Stimulated activated CD8-positive, alpha-beta memory T cell treated with anti-CD3 and anti-CD28 coated beads, Interleukin-7, amount 100 ng/mL, for 48 hours (primary cell): ENCODE data around the gene LDLRAD4.

Source experiments
- DNase-seq, 2 donors: peaks; one replicate each; pipeline ENCODE4 v3.0.0-alpha.2; 2020; ENCODE audit warnings: low read depth in 1 of 2; ENCODE audit errors: extremely low read depth in 1 of 2

The LDLRAD4 gene

GRCh38 chr18:13454363-13455150, 236.0 kb downstream of the LDLRAD4 start:
- no peak for DNase-seq

- DNase-seq, result no peak
These were observed 236.9 kb downstream of the LDLRAD4 start for GRCh38 chr18:13455471-13455870.

GRCh38 chr18:13455960-13456481, 237.5 kb downstream of the LDLRAD4 start:
- DNase-seq, result peak; percentile 34

GRCh38 chr18:13456736-13457271, 238.2 kb downstream of the LDLRAD4 start:
- no peak for DNase-seq

- no peak for DNase-seq
These were observed 238.8 kb downstream of the LDLRAD4 start for GRCh38 chr18:13457327-13457726.

GRCh38 chr18:13460946-13461345, 242.4 kb downstream of the LDLRAD4 start:
- DNase-seq, result no peak

GRCh38 chr18:13461469-13461868, 242.9 kb downstream of the LDLRAD4 start:
- DNase-seq, result no peak

GRCh38 chr18:13461936-13462335, 243.4 kb downstream of the LDLRAD4 start:
- DNase-seq, result no peak

- DNase-seq, result no peak
These were observed 244.1 kb downstream of the LDLRAD4 start for GRCh38 chr18:13462686-13463085.

- DNase-seq, result no peak
These were observed 245.1 kb downstream of the LDLRAD4 start for GRCh38 chr18:13463526-13464210.

- peak; percentile 50 to 67 for DNase-seq
These were observed 246.0 kb downstream of the LDLRAD4 start for GRCh38 chr18:13464432-13465123.

- no peak for DNase-seq
These were observed 246.5 kb downstream of the LDLRAD4 start for GRCh38 chr18:13465124-13465446.

- DNase-seq, result no peak
These were observed 246.9 kb downstream of the LDLRAD4 start for GRCh38 chr18:13465476-13465875.

- DNase-seq, result no peak
These were observed 252.1 kb downstream of the LDLRAD4 start for GRCh38 chr18:13470516-13471197.

- DNase-seq, result no peak
These were observed 252.8 kb downstream of the LDLRAD4 start for GRCh38 chr18:13471198-13471845.

- no peak for DNase-seq
These were observed 253.5 kb downstream of the LDLRAD4 start for GRCh38 chr18:13471971-13472628.

GRCh38 chr18:13473751-13474150, 255.2 kb downstream of the LDLRAD4 start:
- no peak for DNase-seq

GRCh38 chr18:13474336-13474735, 255.8 kb downstream of the LDLRAD4 start:
- no peak for DNase-seq

- no peak for DNase-seq
These were observed 256.5 kb downstream of the LDLRAD4 start for GRCh38 chr18:13474907-13475545.
